ENCODE measurements around the gene CSNK1G2.

Gene CSNK1G2

DNA sequence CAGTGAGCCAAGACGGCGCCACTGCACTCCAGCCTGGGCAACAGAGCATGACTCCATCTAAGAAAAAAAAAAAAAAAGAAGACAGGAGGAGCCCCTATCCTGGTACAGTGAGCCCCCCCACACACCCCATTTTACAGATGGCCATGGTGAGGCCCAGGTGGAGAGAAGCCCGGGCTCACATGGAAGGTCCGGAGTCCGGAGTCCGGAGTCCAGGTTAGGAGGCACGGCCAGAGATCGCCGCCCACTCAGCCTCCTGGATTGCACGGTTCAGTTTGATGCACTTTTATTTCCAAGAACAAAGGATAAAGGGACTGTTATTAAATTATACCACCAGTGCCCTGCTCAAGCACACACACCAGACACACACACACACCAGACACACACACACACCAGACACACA, 85.8 kb downstream of the CSNK1G2 start:
- DNase-seq, result no peak

DNA sequence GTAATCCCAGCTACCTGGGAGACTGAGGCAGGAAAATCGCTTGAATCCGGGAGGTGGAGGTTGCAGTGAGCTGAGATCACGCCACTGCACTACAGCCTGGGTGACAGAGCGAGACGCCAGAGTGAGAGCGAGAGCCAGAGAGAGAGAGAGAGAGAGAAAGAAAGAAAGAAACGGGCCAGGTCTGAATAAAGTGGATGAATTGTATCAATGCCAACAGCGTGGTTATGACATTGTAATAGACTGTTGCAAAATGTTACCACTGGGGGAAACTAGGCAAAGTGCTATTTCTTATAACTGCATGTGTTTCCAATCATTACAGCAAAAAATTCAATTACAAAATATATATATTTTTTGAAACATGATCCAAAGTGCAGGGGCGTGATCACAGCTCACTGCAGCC, 86.4 kb downstream of the CSNK1G2 start:
- no peak for DNase-seq
